Brain microvascular endothelial cell (primary cell): ENCODE results near the gene ZMYND8.

Experiments
- DNase-seq: peaks from one replicate; pipeline ENCODE4 v3.0.0-alpha.2; 2020
- H3K27ac ChIP-seq: fragments of 250-450 bp; sonication (Bioruptor Pico); 2 replicates; pipeline ENCODE4 v1.5.1; 2020; ENCODE audit warnings: mild to moderate bottlenecking, moderate library complexity
- H3K27me3 ChIP-seq: fragments of 250-450 bp; sonication (Bioruptor Pico); replicated peaks from 2 replicates; pipeline ENCODE4 v1.5.1; 2020; ENCODE audit warnings: mild to moderate bottlenecking
- H3K36me3 ChIP-seq: fragments of 250-450 bp; sonication (Bioruptor Pico); replicated peaks from 2 replicates; pipeline ENCODE4 v1.5.1; 2020; ENCODE audit warnings: mild to moderate bottlenecking
- H3K4me3 ChIP-seq: 2 replicates; pipeline ENCODE4 v1.5.1; 2011; ENCODE audit warnings: low read depth, mild to moderate bottlenecking, control low read depth, low read length, moderate library complexity
- in situ Hi-C: cut with HindIII; loops from 2 replicates; pipeline ENCODE4 v1.10.0; 2017; ENCODE audit warnings: low sequenced_read_pairs, low pct_ligation_motif_present
- TF ChIP-seq, protein P1 (sequence below): IDR thresholded peaks from 2 replicates; pipeline ENCODE4 v1.5.1; 2011; ENCODE audit warnings: low read depth, mild to moderate bottlenecking, moderate library complexity, low read length, control low read depth, inconsistent platforms; ENCODE audit errors: missing control alignments

The ZMYND8 gene

DNA sequence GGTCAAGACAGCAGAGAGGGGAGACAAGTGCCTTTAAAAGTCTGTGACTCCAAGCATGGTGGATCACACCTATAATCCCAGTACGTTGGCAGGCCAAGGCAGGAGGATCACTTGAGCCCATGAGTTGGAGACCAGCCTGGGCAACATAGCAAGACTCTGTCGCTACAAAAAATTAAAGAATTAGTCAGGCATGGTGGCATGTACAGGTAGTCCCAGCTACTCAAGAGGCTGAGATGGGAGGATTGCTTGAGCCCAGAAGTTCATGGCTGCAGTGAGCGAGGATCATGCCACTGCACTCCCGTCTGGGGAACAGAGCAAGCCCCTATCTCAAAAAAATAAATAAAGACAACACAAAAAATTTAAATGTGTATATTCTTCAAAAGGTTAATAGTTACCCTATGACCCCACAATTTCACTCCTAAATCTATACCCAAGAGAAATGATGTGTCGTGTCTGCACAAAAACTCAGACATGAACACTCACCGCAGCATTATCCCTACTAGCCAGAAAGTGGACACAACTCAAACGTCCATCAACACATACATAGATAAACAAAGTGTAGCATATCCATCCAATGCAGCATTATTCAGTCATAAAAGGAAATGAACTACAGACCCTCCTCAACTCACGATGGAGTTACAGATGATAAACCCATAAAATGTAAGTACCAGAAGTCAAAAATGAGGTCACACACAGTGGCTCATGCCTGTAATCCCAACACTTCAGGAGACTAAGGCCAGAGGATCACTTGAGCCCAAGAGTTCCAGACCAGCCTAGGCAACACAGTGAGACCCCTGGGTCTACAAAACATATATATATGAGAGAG is 23.9 kb downstream of the ZMYND8 start:
- Histone ChIP-seq H3K27me3 (no peaks in the 10 kb centered on the region), H3K4me3 (no peak overlapping the region), H3K27ac (peak overlapping the region; percentile 93), H3K36me3 (peaks cover 6% of the 10 kb centered on the region)
- TF ChIP-seq, protein P1, sequence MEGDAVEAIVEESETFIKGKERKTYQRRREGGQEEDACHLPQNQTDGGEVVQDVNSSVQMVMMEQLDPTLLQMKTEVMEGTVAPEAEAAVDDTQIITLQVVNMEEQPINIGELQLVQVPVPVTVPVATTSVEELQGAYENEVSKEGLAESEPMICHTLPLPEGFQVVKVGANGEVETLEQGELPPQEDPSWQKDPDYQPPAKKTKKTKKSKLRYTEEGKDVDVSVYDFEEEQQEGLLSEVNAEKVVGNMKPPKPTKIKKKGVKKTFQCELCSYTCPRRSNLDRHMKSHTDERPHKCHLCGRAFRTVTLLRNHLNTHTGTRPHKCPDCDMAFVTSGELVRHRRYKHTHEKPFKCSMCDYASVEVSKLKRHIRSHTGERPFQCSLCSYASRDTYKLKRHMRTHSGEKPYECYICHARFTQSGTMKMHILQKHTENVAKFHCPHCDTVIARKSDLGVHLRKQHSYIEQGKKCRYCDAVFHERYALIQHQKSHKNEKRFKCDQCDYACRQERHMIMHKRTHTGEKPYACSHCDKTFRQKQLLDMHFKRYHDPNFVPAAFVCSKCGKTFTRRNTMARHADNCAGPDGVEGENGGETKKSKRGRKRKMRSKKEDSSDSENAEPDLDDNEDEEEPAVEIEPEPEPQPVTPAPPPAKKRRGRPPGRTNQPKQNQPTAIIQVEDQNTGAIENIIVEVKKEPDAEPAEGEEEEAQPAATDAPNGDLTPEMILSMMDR, result no peak
- no peak for DNase-seq
- in situ Hi-C loops, result loop anchor here (10.0 kb wide), 1 partner anchor 58 kb away; no protein-coding TSS in a partner anchor

DNA sequence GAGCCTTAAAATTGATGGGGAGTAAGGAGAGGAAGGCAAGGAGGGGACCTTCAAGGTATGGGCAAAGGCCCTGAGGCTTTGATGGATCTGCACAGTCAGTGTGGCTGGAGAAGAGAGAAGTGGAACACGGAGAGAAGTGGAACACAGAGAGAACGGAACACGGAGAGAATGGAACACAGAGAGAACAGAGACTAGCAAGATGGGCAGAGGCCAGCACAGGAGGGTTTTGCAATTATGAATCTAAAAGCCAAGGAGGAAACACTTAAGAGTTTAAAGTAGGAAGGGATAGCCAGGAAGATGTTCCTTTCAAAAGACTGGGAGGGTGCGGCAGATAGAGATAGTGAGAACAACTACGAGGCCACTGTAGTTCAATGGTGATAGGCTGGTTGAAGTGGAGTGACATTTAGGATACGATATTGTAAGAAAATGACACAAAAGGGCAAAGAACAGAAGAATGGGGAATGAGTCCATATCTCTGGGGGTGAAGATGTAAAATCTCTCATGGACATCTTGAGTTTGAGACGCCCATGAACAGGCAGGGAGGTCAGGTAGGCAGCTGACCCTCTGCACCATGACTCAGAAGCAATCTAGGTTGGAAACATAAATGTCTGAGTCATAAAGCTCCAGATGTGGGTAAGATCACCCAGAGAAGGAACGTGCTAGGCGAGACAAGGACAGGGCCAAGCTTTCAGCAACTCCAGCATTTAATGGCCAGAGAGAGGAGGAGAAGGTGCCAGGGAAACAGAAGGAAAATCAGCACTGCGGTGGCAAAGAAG is 25.4 kb downstream of the ZMYND8 start:
- H3K36me3 ChIP-seq, result peaks cover 4% of the 10 kb centered on the region
- DNase-seq, result peak; percentile 78
- peak overlapping the region; percentile 93 for H3K27ac ChIP-seq
- in situ Hi-C loops, result loop anchor here (10.0 kb wide), 1 partner anchor 56 kb away; no protein-coding TSS in a partner anchor
- H3K4me3 ChIP-seq, result no peak overlapping the region
- TF ChIP-seq, protein P1, result no peak
- no peaks in the 10 kb centered on the region for H3K27me3 ChIP-seq

DNA sequence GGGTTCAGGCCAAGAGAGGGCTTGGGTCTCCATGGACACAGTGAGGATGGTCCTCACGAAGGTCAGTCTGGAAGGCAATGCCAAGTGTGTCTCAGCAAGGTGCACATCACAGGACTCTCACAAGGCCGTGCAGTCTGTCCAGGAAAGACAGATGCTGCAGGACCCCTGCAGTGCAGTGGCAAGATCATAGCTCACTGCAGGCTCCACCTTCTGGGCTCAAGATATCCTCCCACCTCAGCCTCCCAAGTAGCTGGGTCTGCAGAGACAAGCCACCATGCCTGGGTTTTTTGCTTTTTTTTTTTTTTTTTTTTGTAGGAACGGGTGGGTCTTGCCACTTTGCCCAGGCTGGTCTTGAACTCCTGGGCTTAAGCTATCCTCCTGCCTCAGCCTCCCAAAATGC is 26.4 kb downstream of the ZMYND8 start:
- TF ChIP-seq, protein P1, result no peak
- in situ Hi-C loops, result loop anchor here (10.0 kb wide), 1 partner anchor 55 kb away; no protein-coding TSS in a partner anchor
- Histone ChIP-seq H3K36me3 (peaks cover 4% of the 10 kb centered on the region), H3K27ac (no peak overlapping the region), H3K4me3 (no peak overlapping the region), H3K27me3 (no peaks in the 10 kb centered on the region)
- no peak for DNase-seq

DNA sequence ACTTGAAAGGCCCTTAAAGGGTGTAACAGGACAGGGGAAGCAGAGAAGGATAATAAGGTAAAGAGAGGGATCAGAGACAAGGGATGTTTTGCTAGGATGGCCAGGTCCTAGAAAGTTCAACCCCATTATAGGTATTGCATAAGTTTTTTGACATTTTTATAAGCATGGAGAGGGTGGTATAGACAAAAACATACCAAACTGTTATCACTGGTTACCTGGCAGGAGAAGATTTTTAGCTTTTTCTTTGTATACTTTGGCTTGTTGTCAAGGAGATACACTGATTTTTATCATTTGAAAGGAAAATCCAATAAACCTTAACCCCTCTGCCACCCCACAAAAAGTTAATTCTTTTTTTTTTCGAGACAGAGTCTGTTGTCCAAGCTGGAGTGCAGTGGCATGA is 28.4 kb downstream of the ZMYND8 start:
- peak overlapping the region; percentile 88 for H3K27ac ChIP-seq
- no peaks in the 10 kb centered on the region for H3K27me3 ChIP-seq
- TF ChIP-seq, protein P1, result no peak
- no peak overlapping the region for H3K4me3 ChIP-seq
- H3K36me3 ChIP-seq, result peaks cover 4% of the 10 kb centered on the region
- no peak for DNase-seq
- in situ Hi-C loops, result no loop called here

DNA sequence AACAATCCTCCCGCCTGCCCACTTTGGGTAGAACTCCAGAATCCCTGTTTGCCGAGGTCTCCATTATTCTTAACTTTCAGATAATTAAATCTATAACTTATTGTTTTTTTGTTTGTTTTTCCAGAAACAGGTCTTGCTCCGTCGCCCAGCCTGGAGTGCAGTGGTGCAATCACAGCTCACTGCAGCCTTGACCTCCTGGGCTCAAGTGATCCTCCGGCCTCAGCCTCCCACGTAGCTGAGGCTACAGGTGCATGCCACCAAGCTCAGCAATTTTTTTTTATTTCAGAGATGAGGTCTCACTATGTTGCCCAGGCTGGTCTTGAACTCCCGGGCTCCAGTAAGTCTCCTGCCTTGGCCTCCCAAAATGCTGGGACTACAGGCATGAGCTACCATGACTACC is 28.8 kb downstream of the ZMYND8 start:
- H3K4me3 ChIP-seq, result no peak overlapping the region
- no peak for DNase-seq
- no peaks in the 10 kb centered on the region for H3K27me3 ChIP-seq
- peaks cover 1% of the 10 kb centered on the region for H3K36me3 ChIP-seq
- in situ Hi-C loops, result no loop called here
- peak overlapping the region; percentile 88 for H3K27ac ChIP-seq
- TF ChIP-seq, protein P1, result no peak
